GM12878 (cell line): ENCODE results near the gene OR2B2. TPM values are rescaled to one million over a fixed set of nuclear protein-coding genes. Genes with fewer than 3 reads are reported as not detected.

Source experiments
- ATAC-seq: fragments of 200-7000 bp; cut with Tn5 transposase; 3 replicates; pipeline ENCODE4 v1.9.1; 2020; ENCODE audit warnings: mild to moderate bottlenecking, moderate library complexity
- BruUV-seq: library from RNA; stranded (reverse); fragments of 400-500 nt; replicated peaks from 2 replicates; lab custom pipeline; 2021; lab: Mats Ljungman, UMichigan
- CTCF ChIA-PET: fragments of 300-600 bp; sonication (Branson Sonifier 250); formaldehyde crosslinking; extraction: SDS; loops from one replicate; lab custom pipeline; 2021; ENCODE audit warnings: inconsistent platforms; lab: Yijun Ruan, JAX
- POLR2A ChIA-PET: fragments of 350-600 bp; formaldehyde crosslinking; extraction: SDS; loops from one replicate; lab custom pipeline; 2021; ENCODE audit warnings: inconsistent platforms; lab: Charles Lee
- RAD21 ChIA-PET: fragments of 300-600 bp; sonication (Branson Sonifier 250); formaldehyde crosslinking; loops from one replicate; lab custom pipeline; 2023; ENCODE audit warnings: antibody characterized with exemption; ENCODE audit not compliant: unreplicated experiment; lab: Charles Lee
- SMC1A ChIA-PET: fragments of 300-600 bp; sonication (Branson Sonifier 250); formaldehyde crosslinking; loops from one replicate; lab custom pipeline; 2023; ENCODE audit not compliant: unreplicated experiment, uncharacterized antibody; lab: Charles Lee
- DNase-seq: peaks from one replicate; pipeline ENCODE4 v3.0.0-alpha.2; 2011; ENCODE audit warnings: low read depth, low spot score
- FAIRE-seq: peaks from 3 replicates; lab custom pipeline; 2011; peaks lifted over from hg19 to GRCh38; lab: Jason Lieb, UNC
- H2AFZ ChIP-seq: 2 replicates; pipeline ENCODE4 v1.6.0; 2011; ENCODE audit warnings: low read depth, low read length, control low read depth; ENCODE audit not compliant: control insufficient read depth
- H3K27ac ChIP-seq: 2 replicates; pipeline ENCODE4 v1.5.1; 2011; ENCODE audit warnings: control low read depth; ENCODE audit not compliant: control insufficient read depth, insufficient read depth
- H3K27me3 ChIP-seq, 2 experiments: replicated peaks in 1 of 2; 2 replicates each; pipeline versions ENCODE4 v1.6.0 to v1.6.1; 2011; ENCODE audit warnings: low read length in 1 of 2; ENCODE audit not compliant: control insufficient read depth in 2 of 2, insufficient read depth in 2 of 2
- H3K36me3 ChIP-seq, 2 experiments: 2 replicates each; pipeline ENCODE4 v1.5.1; 2011; ENCODE audit warnings: low read length in 1 of 2; ENCODE audit not compliant: control insufficient read depth in 2 of 2, insufficient read depth in 2 of 2
- H3K4me1 ChIP-seq: 2 replicates; pipeline ENCODE4 v1.6.1; 2011; ENCODE audit warnings: mild to moderate bottlenecking, low read length, moderate library complexity, mixed read lengths; ENCODE audit not compliant: control insufficient read depth, insufficient read depth
- H3K4me2 ChIP-seq: 2 replicates; pipeline ENCODE4 v1.6.0; 2011; ENCODE audit warnings: control low read depth; ENCODE audit not compliant: control insufficient read depth, insufficient read depth
- H3K4me3 ChIP-seq: fragments of 200-600 bp; sonication (generic); 2 replicates; pipeline ENCODE4 v1.5.1; 2016
- H3K79me2 ChIP-seq: 2 replicates; pipeline ENCODE4 v1.6.0; 2011; ENCODE audit warnings: low read length; ENCODE audit not compliant: control insufficient read depth, insufficient read depth
- H3K9ac ChIP-seq: 2 replicates; pipeline ENCODE4 v1.8.0; 2011; ENCODE audit warnings: low read length, control low read depth, mixed read lengths; ENCODE audit not compliant: control insufficient read depth, insufficient read depth
- H3K9me3 ChIP-seq: replicated peaks from 3 replicates; pipeline ENCODE4 v1.5.1; 2011; ENCODE audit warnings: mild to moderate bottlenecking, low read length; ENCODE audit not compliant: control insufficient read depth, insufficient read depth
- H4K20me1 ChIP-seq: 2 replicates; pipeline ENCODE4 v1.6.0; 2011; ENCODE audit not compliant: control insufficient read depth, insufficient read depth
- CTCF ChIP-seq, 3 experiments: IDR thresholded peaks in 2 of 3; conservative IDR thresholded peaks in 1 of 3; 2 replicates each; pipeline ENCODE4 v1.5.1; 2011; ENCODE audit warnings: low read depth in 3 of 3, low read length in 3 of 3, mild to moderate bottlenecking in 3 of 3, control low read depth in 2 of 3, moderate library complexity in 2 of 3, inconsistent platforms in 1 of 3, mixed read lengths in 1 of 3; ENCODE audit not compliant: control insufficient read depth in 2 of 3, insufficient read depth in 1 of 3; ENCODE audit errors: extremely low read depth in 1 of 3
- ESRRA ChIP-seq: IDR thresholded peaks from 2 replicates; pipeline ENCODE4 v1.6.1; 2012; ENCODE audit warnings: mild to moderate bottlenecking, low read length, improper control_type of control experiment
- NFIC ChIP-seq: IDR thresholded peaks from 2 replicates; pipeline ENCODE4 v1.6.1; 2012; ENCODE audit warnings: low read depth, mild to moderate bottlenecking, inconsistent platforms, low read length, moderate library complexity
- POLR2A ChIP-seq: IDR thresholded peaks from 2 replicates; pipeline ENCODE4 v1.6.1; 2011; ENCODE audit warnings: low read depth, mild to moderate bottlenecking, low read length
- RB1 ChIP-seq: fragments of 450-650 bp; formaldehyde crosslinking; IDR thresholded peaks from 2 replicates; pipeline ENCODE4 v1.6.1; 2017; ENCODE audit warnings: mild to moderate bottlenecking, borderline replicate concordance
- RELA ChIP-seq: fragments of 450-650 bp; IDR thresholded peaks from 2 replicates; pipeline ENCODE4 v1.8.0; 2014; ENCODE audit warnings: borderline replicate concordance; ENCODE audit not compliant: partially characterized antibody
- REST ChIP-seq: IDR thresholded peaks from 2 replicates; pipeline ENCODE4 v1.6.1; 2012; ENCODE audit warnings: mild to moderate bottlenecking, low read depth, low read length
- RUNX3 ChIP-seq: IDR thresholded peaks from 2 replicates; pipeline ENCODE4 v1.6.1; 2012; ENCODE audit warnings: low read length, inconsistent platforms
- SKIL ChIP-seq: fragments of 450-650 bp; IDR thresholded peaks from 2 replicates; pipeline ENCODE4 v1.6.1; 2017; ENCODE audit warnings: mild to moderate bottlenecking, low read depth, inconsistent platforms; ENCODE audit not compliant: poor library complexity, severe bottlenecking
- TBL1XR1 ChIP-seq: IDR thresholded peaks from 2 replicates; pipeline ENCODE4 v1.6.1; 2012; ENCODE audit warnings: low read depth, low read length, improper control_type of control experiment
- USF1 ChIP-seq: IDR thresholded peaks from 2 replicates; pipeline ENCODE4 v1.6.1; 2011; ENCODE audit warnings: borderline replicate concordance, low read depth, mild to moderate bottlenecking, moderate library complexity, mixed read lengths, low read length; ENCODE audit not compliant: insufficient read depth; ENCODE audit errors: extremely low read length
- YBX1 ChIP-seq: fragments of 450-650 bp; IDR thresholded peaks from 2 replicates; pipeline ENCODE4 v1.6.1; 2016; ENCODE audit warnings: antibody characterized with exemption
- WGBS: methylation state at CpG from one replicate; pipeline ENCODE4 v1.1.6; 2016; ENCODE audit warnings: low lambda C conversion rate; ENCODE audit not compliant: insufficient replicate concordance, insufficient coverage; ENCODE audit errors: missing lambda C conversion rate; 5-methylcytosine and 5-hydroxymethylcytosine counted together
- in situ Hi-C: fragments of 300-500 bp; cut with MboI; formaldehyde crosslinking; loops from 9 replicates; pipeline ENCODE4 v1.14.3; 2018; ENCODE audit warnings: mixed read lengths
- intact Hi-C: fragments of 100-400 bp; cut with micrococcal nuclease; formaldehyde crosslinking; loops from one replicate; pipeline ENCODE4 v1.14.2; 2022; ENCODE audit not compliant: unreplicated experiment
- polyA plus RNA-seq, 11 experiments: library from polyadenylated mRNA; depleted of rRNA in 4 of 11; unstranded in 6 of 11; stranded (reverse) in 5 of 11; fragments of >200 nt; fragmentation: Nextera tagmentation in 4 of 11; fragmentation: Illumina TruSeq in 1 of 11; extraction: Ambion mirVana in 4 of 11; extraction: Trizol in 1 of 11; gene quantifications; 1 replicate in 1 of 11; 2 replicates in 10 of 11; pipeline versions ENCODE4 v1.2.1 to v1.2.3, GENCODE V29; 2011 to 2016; ENCODE audit warnings: inconsistent platforms in 2 of 11, missing spikeins in 2 of 11, low read depth in 1 of 11
- total RNA-seq, 4 experiments: library from RNA; depleted of rRNA in 3 of 4; stranded (reverse); fragments of >200 nt in 3 of 4; fragmentation: Illumina TruSeq in 1 of 4; extraction: Trizol in 1 of 4; gene quantifications; 2 replicates each; pipeline versions ENCODE4 v1.2.1 to v1.2.3, GENCODE V29; 2013 to 2021

The OR2B2 gene
- total and polyA plus RNA-seq, 10 of the 15 experiments (the other 5 are each of a cell fraction or from before 2014, with no cell fraction given) = not detected

- in situ Hi-C loops = loop anchor here (5.0 to 10.0 kb wide), 3 partner anchors 215 to 460 kb away; partner anchors contain the start of gene ZNF184
- intact Hi-C loops = loop anchor here (5.0 to 10.0 kb wide), 4 partner anchors 213 to 1663 kb away; partner anchors contain the start of gene ZNF184
- no peak overlapping the region for H3K9ac ChIP-seq
- no peaks in the 10 kb centered on the region for H3K9me3 ChIP-seq
- no peak overlapping the region for H3K4me3 ChIP-seq
- peak; percentile 52 for FAIRE-seq
- no peaks in the 10 kb centered on the region for H3K36me3 ChIP-seq
- BruUV-seq = no TSS peak
- no peak overlapping the region for H2AFZ ChIP-seq
- ChIA-PET CTCF (interaction anchor here (0.6 to 6.2 kb wide), 18 partner anchors 23 to 1577 kb away, joined by 3 to 168 read pairs (median 9); partner anchors contain the start of gene ZSCAN26), POLR2A (interaction anchor here (0.8 to 7.9 kb wide), 5 partner anchors 62 to 758 kb away, joined by 3 to 125 read pairs (median 107); a partner anchor contains a TSS), RAD21 (interaction anchor here (0.6 to 7.7 kb wide), 17 partner anchors 10 to 1325 kb away, joined by 3 to 141 read pairs (median 5); a partner anchor contains a TSS), SMC1A (interaction anchor here (0.7 to 8.0 kb wide), 19 partner anchors 31 to 770 kb away, joined by 3 to 160 read pairs (median 5); a partner anchor contains a TSS)
- peak overlapping the region; percentile 15; the same call in 1 of the 2 replicates for H3K27ac ChIP-seq
- H3K4me1 ChIP-seq = peaks cover 25% of the 10 kb centered on the region; the same call in 1 of the 2 replicates
- DNase-seq = no peak
- peaks cover 43% of the 10 kb centered on the region for H3K79me2 ChIP-seq
- peak overlapping the region; percentile 44; the same call in 1 of the 2 replicates for H3K4me2 ChIP-seq
- no peaks in the 10 kb centered on the region for H4K20me1 ChIP-seq
- no peaks in the 10 kb centered on the region for H3K27me3 ChIP-seq
- ATAC-seq = no peak
- WGBS = 67% methylated on average over 3 of the region's 3 CpGs
- TF ChIP-seq ESRRA (no peak), USF1 (no peak), NFIC (0 out of 2 replicates have a peak, but pooled peaks have one; percentile 29), SKIL (peak; percentile 28), REST (no peak), YBX1 (no peak), RUNX3 (peak; percentile 66), CTCF (IDR thresholded peaks at IDR 0.05 in 2 of 3, conservative IDR thresholded peaks at IDR 0.05 in 1 of 3; ENCODE audit: control insufficient read depth in 2 of 3, extremely low read depth in 1 of 3, insufficient read depth in 1 of 3, low read depth in 3 of 3, low read length in 3 of 3) (no peak), RELA (no peak), TBL1XR1 (no peak), RB1 (no peak), POLR2A (no peak)
Observed at GRCh38 chr6:27897580-27898206, 14.5 kb downstream of the OR2B2 start.
